GM19397 (cell line): ENCODE data around the gene ANO2.

ENCODE experiments used
- ATAC-seq: cut with Tn5 transposase; IDR thresholded peaks from one replicate; pipeline ENCODE4 v1.9.1; 2021; ENCODE audit warnings: mild to moderate bottlenecking, moderate library complexity; ENCODE audit not compliant: unreplicated experiment

The ANO2 gene

DNA sequence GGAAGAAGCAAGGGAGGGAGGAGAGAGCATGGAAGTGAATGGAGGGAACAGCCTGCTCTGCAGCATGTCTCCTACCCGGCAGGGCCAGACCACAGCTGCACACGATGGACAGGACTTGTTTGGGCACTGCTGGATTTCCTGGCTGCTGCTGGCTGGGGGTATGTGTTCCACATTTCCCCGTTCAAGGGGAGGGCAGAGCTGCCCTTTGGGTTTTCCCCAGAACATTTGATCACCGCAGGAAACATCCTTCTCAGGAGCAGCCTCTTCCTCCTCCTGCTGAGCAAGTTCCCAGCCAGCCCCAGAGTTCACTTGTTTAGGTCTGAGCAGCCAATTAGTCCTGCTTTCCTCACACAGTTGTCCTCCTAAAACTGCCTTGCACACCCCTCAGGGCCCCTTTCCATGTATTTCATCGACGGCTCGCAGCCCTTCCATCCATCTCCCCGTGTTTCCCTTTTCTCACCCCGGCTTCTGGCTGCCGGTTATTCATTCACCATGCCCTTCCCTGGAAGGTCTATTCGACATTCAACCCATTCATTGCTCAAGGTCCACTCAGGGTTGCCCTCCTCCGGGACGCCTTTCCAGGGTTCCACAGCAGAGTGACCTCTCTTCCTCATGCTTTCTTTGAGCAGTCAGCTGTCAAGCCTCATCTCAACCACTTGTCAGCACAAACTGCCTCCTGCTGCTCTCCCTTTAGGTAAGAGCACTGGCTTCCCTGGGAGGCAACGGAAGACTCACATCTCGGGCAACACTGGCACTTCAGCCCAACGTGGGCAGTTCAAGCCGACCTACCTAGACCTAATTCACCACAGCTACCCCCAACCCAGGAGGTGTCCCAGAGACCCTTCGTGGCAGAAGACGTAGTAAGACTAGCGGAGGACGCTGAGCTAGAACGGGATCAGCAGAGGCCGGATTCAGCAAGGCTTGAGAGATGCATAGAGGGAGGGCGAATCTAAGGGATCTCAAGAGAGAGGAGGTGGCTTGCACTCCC, 20.1 kb upstream of the ANO2 start:
- no peak for ATAC-seq

DNA sequence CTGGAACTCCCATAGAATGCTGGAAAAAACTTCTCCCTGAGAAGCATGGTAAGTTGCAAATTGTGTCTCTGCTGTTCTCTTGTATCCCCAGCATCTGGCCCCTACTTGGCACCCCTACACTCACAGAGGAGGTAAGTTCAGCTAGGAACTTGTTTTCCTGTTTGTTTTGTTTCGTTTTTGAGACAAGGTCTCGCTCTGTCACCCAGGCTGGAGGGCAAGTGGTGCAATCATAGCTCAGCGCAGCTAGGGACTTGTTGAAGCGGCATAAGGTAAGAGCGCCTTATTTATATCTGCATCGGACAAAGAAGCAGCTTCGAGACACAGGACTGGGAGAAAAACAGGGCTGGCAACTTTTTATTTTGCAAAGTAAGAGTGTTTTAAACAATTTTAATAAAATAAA, 18.5 kb upstream of the ANO2 start:
- no peak for ATAC-seq

DNA sequence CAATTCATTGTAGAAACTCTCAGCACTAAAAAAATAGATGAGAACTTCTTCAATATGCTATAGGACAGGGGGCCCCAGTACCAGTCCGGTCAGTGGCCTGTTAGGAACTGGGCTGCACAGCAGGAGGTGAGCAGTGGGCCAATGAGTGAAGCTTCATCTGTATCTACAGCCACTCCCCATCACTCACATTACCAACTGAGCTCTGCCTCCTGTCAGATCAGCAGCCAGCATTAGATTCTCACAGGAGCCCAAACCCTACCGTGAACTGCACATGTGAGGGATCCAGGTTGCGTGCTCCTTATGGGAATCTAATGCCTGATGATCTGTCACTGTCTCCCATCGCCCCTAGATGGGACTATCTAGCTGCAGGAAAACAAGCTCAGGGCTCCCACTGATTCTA, 15.7 kb upstream of the ANO2 start:
- no peak for ATAC-seq

GRCh38 chr12:5956987-5957386, 11.9 kb upstream of the ANO2 start:
- ATAC-seq: no peak

DNA sequence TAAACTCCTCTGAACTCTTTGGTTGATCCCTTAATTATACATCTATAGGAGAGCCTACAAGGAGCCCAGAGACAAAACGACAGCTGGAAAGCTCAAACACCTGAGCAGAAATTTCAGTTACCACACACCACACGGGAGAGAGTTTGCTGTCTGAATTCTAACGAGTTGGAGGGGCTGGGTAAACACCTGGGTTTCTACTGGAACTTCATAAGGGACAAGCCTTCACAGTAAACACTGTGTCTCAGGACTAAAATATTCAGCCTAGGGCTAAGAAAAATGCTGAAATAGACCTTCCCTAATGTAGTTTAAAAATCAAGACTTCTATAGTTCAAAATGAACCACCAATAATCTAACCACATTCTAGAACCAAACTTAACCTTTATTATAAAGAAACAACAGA, 9.6 kb upstream of the ANO2 start:
- no peak for ATAC-seq

- ATAC-seq: no peak
Observed at GRCh38 chr12:5953835-5954586, 9.0 kb upstream of the ANO2 start.

DNA sequence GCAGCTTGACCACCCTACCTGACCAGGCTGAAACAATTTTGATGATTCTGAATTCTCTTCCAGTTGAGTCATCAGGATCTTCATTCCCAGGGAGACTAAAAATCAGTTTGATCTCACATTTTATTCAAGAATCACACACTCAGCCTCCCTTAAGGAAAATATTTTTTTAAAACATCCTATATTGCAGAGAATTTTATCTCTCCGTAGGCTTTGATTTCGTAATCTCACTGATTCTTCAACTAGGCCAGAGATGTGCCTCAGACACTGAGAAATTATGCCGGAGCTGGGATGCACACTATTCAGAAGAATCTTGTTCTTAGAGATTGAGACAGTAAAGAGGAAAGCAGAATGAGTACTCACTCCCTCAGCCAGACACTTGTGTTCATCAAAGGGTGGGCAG, 7.0 kb upstream of the ANO2 start:
- ATAC-seq: no peak

GRCh38 chr12:5948696-5949095, 3.6 kb upstream of the ANO2 start:
- ATAC-seq: no peak

GRCh38 chr12:5947006-5947405, 1.9 kb upstream of the ANO2 start:
- no peak for ATAC-seq

- no peak for ATAC-seq
Observed at GRCh38 chr12:5946388-5946787, 1.3 kb upstream of the ANO2 start.

- ATAC-seq: no peak
Observed at GRCh38 chr12:5944688-5945070, 380 bp downstream of the ANO2 start.

- ATAC-seq: no peak
Observed at GRCh38 chr12:5944053-5944452, 1.0 kb downstream of the ANO2 start.

DNA sequence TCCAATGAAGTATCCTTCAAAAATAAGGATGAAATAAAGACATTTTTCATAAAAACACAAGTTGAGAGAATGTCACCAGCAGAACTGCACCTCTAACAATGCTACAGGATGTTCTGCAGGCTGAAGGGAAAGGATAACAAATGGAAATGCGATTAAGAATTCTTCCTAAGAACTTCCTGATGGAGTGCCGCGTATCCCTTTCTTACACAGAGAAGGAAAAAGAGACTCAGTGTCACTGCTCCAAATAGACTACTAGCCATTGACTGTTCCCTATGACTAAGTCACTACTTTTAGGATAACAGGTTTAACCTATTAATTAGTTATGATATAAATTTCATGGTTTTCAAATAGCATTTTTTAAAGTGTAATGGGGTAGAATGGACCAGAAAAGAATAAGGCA, 3.2 kb downstream of the ANO2 start:
- no peak for ATAC-seq

DNA sequence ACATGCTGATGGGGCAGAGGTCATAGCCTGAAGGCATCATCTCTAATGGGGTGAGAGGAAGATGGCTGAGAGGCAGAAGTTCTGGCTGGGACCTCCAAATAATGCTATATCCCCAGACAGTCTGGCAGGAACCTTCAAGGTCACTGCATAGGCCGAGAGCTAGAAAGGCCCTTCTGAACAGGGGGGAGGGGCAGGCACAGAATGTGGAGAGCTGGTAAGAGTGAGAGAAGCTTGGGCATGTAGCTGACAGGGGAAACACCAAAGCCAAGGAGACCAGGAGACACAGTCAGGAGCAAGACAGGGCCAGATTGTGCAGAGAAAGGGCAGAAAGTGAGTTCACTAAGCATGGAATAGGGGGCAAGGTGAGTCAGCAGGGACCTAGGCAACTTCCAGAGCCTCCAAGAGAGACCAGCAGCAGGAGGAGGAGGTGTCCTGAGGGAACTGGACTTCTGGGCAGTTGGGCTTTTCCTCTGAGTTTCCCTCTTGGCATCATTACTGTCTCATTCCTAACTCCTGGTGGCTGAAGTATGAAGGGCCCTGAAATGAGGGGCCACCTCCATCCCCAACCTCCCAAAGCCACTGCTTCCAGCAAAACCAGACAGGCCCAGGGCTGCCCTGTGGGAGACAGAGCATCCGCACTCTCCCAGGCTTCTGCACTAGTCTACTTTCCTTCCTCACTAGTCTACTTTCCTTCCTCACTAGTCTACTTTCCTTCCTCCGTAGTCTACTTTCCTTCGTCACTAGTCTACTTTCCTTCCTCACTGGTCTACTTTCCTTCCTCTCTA, 17.1 kb downstream of the ANO2 start:
- ATAC-seq: no peak

- ATAC-seq: no peak
Observed at GRCh38 chr12:5925646-5926045, 19.4 kb downstream of the ANO2 start.

DNA sequence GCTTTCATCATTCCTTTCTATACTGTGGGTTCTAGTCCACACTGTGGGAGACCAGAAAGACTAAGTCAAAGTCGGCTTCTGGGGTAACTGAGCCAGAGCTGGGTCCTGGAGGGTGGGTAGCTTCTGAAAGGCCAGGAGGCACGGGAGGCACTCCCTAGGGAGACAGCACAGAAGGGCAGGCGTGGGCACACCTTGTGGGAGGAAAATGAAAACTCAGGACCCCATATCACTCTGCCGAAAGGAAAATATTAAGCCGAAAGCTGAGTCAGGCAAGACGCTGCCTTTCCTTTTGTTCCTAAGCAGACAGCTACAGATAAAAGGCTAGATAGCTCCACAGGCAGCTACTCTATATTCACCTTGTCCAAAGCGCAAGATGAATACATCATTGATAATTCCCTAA, 20.7 kb downstream of the ANO2 start:
- ATAC-seq: no peak

- ATAC-seq: no peak
Observed at GRCh38 chr12:5923751-5924150, 21.3 kb downstream of the ANO2 start.

- no peak for ATAC-seq
Observed at GRCh38 chr12:5923043-5923605, 21.9 kb downstream of the ANO2 start.

DNA sequence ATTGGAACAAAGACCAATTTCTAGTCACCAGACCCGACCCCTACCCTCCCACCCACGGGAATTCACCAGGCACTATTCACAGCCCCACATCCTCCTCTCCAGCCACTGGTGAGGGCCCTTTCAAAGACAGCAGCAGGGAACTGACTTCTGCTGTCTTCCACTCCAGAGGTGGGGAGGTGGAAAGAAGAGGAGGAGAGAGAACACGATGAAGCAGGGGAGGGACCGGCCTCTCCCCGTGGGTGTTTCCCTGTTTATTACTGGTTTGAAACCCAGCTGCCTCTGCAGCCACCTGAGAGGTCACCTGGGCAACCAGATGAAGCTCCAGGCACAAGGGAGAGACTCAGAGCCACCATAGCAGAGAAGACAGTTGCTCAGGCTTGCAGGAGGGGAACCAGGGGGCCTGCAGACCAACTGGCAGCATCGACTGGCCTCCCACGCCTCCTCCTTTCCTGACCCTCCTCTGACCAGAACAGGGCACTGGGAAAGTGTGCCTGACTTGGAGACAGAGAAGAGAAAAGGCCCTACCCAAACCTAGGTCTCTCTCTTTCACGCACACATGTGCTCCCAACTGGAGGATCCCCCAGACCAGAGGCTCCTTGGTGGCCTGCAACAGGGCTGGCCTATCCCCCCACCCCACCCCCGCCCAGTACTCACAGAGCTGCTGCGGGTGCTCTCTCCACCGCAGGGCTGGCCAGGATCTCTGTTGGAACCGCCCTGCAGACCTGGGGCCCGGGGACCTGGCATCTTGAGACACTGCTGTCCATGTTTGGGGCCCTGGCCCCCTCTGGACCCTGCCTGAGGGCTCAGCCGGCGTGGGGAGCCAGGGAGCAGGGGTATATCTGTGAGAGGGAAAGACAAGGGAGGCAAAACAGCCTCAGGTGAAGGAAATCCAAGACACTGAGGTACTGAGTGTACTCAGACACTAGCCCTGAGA, 22.8 kb downstream of the ANO2 start:
- no peak for ATAC-seq
